ENCODE data around the gene SUPT6H. TPM values are rescaled to one million over a fixed set of nuclear protein-coding genes. Genes with fewer than 3 reads are reported as not detected.

SUPT6H gene
- total RNA-seq, 4 donors from 2014 or later, result 48.7 to 87.3 (median 71.9) TPM

DNA sequence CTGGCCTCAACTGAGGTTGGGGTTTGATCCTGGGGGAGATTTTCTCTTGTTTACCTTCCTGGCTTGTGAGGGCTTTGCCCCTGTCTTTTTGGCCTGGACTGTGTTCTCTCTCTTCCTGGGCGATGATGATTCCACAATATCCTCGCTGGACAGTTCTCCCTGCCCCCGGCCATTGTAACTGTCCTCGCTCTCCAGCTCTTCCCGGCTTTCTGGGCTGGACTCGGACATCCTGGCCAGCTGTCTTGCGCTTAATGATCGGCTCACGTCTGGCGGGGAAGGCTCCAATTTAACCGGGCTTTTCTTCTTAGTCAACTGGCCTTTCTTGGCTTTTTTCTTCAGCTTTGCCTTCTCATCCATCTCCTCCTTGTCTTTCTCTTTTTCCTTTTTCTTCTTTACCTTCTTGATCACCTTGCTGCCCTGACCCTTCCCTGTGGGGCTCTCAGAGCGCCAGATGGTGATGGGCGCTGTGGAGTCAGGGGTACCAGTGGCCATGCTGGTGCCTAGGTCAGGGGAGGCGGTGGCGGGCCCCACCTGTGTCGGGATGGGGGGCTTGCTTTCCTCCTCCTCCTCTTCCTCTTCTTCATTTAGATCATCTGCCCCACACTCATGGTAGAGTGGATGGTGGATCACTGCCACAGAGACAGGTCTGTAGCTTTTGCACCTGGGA lies 41.7 kb downstream of the SUPT6H start:
- Histone ChIP-seq H3K27ac (no peak overlapping the region), H3K27me3 (no peaks in the 10 kb centered on the region), H3K4me1 (no peaks in the 10 kb centered on the region), H3K36me3 (peaks cover 0 to 70% of the 10 kb centered on the region in 2 donors), H3K4me3 (no peak overlapping the region), H3K9me3 (no peaks in the 10 kb centered on the region)
- TF ChIP-seq, protein P1, sequence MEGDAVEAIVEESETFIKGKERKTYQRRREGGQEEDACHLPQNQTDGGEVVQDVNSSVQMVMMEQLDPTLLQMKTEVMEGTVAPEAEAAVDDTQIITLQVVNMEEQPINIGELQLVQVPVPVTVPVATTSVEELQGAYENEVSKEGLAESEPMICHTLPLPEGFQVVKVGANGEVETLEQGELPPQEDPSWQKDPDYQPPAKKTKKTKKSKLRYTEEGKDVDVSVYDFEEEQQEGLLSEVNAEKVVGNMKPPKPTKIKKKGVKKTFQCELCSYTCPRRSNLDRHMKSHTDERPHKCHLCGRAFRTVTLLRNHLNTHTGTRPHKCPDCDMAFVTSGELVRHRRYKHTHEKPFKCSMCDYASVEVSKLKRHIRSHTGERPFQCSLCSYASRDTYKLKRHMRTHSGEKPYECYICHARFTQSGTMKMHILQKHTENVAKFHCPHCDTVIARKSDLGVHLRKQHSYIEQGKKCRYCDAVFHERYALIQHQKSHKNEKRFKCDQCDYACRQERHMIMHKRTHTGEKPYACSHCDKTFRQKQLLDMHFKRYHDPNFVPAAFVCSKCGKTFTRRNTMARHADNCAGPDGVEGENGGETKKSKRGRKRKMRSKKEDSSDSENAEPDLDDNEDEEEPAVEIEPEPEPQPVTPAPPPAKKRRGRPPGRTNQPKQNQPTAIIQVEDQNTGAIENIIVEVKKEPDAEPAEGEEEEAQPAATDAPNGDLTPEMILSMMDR (IDR thresholded peaks at IDR 0.05), result no peak
- no peak for TF ChIP-seq POLR2A (IDR thresholded peaks at IDR 0.05)
- no peak for ATAC-seq
- 71 to 82% methylated on average over 5 to 12 of the region's 16 CpGs for WGBS, 2 donors (ENCODE audit: low coverage in 1 of 2)

DNA sequence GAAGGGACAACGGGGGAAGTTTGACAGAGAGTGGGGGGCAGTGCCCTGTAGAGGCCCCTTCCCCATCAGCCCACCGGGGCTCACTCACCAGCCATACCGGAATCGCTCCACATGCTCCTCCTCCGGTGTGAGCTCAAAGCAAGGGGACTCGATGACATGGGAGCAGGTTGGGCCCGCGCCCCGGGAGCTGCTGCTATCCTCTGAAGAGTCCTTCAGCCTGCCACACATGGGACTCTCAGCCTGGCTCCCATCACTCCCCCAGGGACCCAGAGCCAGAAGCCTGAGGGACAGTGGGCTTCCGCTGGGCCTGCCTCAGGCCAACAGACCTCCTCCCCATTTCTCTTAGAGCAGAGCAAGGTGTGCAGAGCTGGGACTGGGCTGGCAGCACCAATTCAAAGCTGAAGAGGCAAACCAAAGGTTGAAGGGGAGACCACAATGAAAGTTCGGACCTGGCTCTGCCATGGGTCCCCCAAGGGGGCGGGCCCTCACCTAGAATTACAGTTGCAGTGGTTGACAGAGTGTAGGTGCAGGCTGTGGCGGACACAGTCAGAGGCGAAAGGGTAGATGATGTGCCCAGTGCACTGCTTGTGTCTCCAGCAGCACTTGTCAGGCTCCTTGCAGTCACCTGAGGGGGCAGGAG lies 42.3 kb downstream of the SUPT6H start:
- Histone ChIP-seq H3K4me3 (no peak overlapping the region), H3K4me1 (peaks cover 0 to under 1% (median 0%) of the 10 kb centered on the region in 3 donors), H3K27me3 (no peaks in the 10 kb centered on the region), H3K36me3 (peaks cover 0 to 64% of the 10 kb centered on the region in 2 donors), H3K9me3 (no peaks in the 10 kb centered on the region), H3K27ac (no peak overlapping the region)
- no peak for ATAC-seq
- 83 to 100% methylated on average over 1 to 6 of the region's 14 CpGs for WGBS, 2 donors (ENCODE audit: low coverage in 1 of 2)
- no peak for TF ChIP-seq POLR2AphosphoS5 (IDR thresholded peaks at IDR 0.05)
- TF ChIP-seq, protein P1 (IDR thresholded peaks at IDR 0.05), result no peak
- TF ChIP-seq EP300 (IDR thresholded peaks at IDR 0.05), result no peak
- TF ChIP-seq POLR2A (IDR thresholded peaks at IDR 0.05), result no peak

DNA sequence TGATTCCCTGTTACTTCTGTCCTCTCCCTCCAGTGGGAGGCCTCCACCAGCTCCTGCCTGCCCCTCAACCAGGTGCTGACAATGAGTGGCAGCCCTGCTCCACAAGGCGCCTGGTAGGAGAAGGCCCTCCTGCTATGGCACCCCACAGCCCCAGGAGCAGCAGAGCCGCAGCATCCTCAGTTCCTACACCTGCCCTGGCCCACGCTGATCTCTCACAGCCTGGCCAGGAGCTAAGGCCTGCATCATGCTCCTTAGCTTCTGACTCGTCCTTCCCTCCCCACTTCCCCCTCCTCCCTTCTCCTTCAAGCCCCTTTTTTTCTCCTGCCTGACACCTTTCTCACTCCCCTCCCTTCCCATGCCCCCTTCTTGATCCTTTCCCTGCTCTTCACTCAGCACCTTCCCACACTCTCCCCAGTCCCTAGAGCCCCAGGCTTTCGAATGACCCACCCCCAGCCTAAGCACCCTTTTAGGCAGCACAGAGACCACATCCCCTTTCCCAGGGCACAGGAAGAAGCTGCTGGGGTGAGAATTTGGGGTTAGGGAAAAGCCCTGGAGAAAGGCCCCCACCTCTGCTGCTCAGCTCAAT lies 43.2 kb downstream of the SUPT6H start:
- no peaks in the 10 kb centered on the region for H3K27me3 ChIP-seq
- H3K4me1 ChIP-seq, result peaks cover 0 to 9% (median 0%) of the 10 kb centered on the region in 3 donors
- ATAC-seq, result no peak
- no peak overlapping the region for H3K4me3 ChIP-seq
- no peak overlapping the region for H3K27ac ChIP-seq
- H3K36me3 ChIP-seq, result peaks cover 0 to 55% of the 10 kb centered on the region in 2 donors
- H3K9me3 ChIP-seq, result no peaks in the 10 kb centered on the region
- TF ChIP-seq EP300 (IDR thresholded peaks at IDR 0.05), result no peak
- no peak for TF ChIP-seq POLR2AphosphoS5 (IDR thresholded peaks at IDR 0.05)
- TF ChIP-seq POLR2A (IDR thresholded peaks at IDR 0.05), result no peak
- TF ChIP-seq, protein P1 (IDR thresholded peaks at IDR 0.05), result no peak
- 61% methylated on average over 3 of the region's 5 CpGs; no CpG with 5 or more reads in 1 of the 2 donors for WGBS, 2 donors (ENCODE audit: low coverage in 1 of 2)

DNA sequence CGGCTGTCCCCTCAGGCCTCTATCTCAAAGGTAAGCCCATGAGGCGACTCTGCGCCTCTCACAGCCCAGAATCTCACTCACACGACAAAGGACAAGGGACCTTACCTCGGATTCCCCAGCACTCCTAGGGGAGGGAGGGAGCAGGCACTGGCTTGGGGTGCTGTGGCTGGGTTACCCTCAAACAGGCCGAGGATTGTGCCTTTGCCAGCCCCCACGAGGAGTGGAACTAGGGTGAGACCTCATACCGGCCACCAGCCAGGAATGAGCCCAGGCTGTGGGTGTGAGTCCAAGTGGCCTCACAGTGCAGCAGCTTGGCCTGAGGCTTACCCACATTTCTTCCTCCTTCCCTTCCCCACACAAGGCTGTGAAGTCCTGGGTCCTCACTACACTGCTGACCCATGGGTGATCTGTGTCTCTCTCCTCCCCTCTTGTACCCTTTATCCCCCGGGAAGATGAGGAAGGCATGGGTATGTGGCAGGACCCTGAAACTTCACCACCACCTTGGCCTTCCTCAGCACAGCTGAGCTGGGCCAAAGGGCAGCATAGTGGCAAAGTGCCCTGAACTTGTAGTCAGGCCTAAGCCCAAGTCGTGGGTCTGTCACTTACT lies 43.8 kb downstream of the SUPT6H start:
- ATAC-seq, result no peak
- H3K27me3 ChIP-seq, result no peaks in the 10 kb centered on the region
- 75 to 87% methylated on average over 3 to 4 of the region's 10 CpGs for WGBS, 2 donors (ENCODE audit: low coverage in 1 of 2)
- no peak overlapping the region for H3K27ac ChIP-seq
- no peaks in the 10 kb centered on the region for H3K9me3 ChIP-seq
- peaks cover 0 to 15% (median 0%) of the 10 kb centered on the region in 3 donors for H3K4me1 ChIP-seq
- TF ChIP-seq POLR2A (IDR thresholded peaks at IDR 0.05) (no peak), EP300 (IDR thresholded peaks at IDR 0.05) (no peak), POLR2AphosphoS5 (IDR thresholded peaks at IDR 0.05) (no peak)
- TF ChIP-seq, protein P1 (IDR thresholded peaks at IDR 0.05), result no peak
- no peak overlapping the region for H3K4me3 ChIP-seq
- peaks cover 0 to 49% of the 10 kb centered on the region in 2 donors for H3K36me3 ChIP-seq
